Placental epithelial cell (primary cell): ENCODE data around the gene CCNI2. TPM values are rescaled to one million over a fixed set of nuclear protein-coding genes. Genes with fewer than 3 reads are reported as not detected.

ENCODE experiments used
- total RNA-seq: library from RNA; depleted of rRNA; stranded (reverse); fragments of >200 nt; gene quantifications from 2 replicates; pipeline ENCODE4 v1.2.3, GENCODE V29; 2012

CCNI2 gene, protein sequence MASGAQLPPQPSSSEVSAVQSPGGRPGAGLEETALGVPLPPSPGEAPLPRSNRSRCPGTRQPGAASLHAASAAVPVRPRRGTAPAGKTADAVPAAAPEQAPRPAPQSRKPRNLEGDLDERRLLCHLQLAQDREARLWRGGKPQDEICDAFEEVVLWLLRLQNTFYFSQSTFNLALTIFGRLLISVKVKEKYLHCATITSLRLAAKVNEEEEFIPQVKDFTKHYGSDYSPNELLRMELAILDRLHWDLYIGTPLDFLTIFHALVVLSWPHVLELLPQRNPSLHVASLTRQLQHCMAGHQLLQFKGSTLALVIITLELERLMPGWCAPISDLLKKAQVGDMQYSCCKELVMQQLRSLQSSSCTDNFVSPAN
- total RNA-seq, result 0.76 and 1.2 TPM in 2 replicates

DNA sequence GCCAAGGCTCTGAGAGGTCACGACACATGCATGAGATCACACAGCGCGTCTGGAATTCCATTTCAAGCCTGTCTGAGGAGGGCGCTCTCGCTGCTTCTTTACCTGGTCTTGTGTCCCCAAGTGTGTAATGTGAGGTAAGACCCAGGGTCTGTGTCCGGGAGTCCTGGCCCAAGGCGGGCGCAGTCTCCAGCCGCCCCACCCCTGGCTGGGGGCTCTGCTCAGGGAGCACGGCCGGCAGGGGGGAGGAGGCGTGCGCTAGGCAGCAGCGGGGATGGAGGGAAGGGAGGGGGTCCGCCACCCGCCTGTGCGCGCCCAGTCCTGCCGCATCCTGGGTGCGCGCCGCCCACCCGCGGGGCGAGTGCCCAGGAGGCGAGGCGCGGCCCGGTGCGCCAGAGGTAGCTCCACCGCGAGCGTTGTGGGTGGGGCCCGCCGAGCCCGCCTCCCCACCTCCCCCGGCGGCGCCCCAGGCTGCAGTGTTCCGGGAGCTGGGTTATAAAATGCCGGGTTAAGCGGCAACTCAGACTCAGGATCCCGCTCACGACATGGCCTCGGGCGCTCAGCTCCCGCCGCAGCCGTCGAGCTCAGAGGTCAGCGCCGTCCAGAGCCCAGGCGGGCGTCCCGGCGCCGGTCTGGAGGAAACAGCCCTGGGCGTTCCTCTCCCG is at the start of gene CCNI2:
Gene CCNI2, plus strand, starts transcription at position 473 of the 662 bp plus-strand sequence. Its CDS starts 70 bp downstream, at position 543.

DNA sequence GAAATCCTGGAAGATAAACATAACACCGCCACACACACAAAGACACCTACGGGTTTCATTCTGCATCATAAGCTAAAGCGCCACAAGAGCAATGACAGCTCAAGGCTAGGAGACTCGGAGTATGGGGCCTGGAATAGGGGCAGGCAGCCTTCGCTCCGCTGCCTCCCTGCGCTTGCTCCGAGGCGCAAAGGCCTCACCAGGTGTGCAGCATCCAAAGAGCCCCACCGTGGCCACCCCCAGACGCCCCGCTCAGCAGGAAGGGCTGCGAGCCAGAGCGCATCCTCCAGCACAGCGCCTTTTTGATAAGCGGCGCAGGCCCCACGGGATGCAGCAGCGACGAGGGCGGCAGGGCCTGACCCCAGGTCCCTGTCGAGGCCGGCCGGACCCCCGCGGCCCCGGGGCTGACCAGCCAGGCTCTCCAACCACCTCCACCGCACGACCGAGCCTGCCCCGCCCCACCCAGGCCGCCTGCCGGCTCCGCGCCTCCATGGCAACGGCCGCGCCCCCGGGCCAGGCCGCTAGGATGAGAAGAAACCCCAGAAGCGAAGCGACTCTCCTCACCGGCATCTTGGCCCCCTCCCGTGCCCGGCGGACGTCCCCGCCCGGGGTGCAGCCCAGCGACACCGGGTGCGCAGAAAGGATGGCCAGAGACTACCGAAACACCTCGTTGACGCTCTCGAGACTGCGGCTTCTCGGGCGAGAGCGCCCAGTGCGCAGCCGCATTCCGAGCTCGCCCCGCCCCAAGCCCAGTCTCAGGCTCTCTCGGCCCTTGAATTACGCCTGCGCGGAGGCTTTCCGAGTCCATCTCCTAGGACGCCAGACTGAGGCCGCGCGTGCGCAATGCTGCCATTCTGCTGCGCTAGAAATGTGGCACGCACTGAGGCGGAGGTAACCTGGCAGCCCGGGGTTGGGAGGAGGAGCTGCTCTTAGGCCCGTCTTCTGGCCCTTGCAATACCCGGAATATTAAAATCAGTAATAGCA is 10.1 kb upstream of the CCNI2 start, which contains the start of gene KIF3A:
Gene KIF3A, minus strand, starts transcription at position 694 of the 981 bp plus-strand sequence. Its CDS starts 127 bp downstream, at position 567.

DNA sequence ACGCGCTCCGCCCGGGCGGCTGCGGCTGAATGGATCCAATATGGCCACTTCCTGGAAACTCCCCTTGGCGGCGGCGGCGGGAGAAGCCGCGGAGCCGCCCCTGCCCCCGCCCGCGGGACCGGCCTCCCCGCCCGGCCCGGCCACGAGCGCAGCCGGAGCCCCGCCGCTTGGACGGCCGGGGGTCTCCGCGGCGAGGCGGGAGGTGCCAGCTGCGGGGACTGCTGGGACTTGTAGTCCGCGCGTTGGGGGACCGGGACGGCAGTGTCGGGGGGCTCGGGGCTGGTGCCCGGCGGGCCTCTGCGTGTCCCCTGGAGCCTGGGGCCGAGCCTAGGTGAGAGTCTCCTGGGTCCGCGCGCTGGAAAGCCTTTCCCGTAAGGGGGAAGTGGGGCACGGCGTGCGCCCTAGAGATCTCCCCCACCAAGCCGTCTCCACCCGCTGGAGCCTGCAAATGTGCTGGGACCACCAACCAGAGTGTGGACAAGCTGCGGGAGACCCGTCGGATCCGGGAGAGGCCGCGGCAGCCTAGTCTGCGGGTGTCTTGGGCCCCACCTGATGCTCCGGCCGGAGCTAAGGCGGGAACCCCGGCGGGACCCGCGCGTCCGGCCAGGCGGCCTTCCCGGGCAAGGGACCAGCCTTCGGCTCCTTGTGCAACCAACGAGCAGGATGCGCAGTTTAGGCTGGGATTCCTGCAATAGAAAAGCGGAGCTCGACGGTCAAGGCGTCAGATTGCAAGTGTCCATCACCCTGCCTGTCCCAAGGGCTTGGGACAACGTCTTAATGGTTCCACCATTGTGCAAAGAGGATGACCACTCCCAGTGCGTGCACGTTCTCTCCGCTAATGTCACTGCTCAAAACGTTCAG is 30.2 kb downstream of the CCNI2 start, which contains the start of gene SEPTIN8:
Gene SEPTIN8, minus strand, starts transcription at position 31 of the 861 bp plus-strand sequence. CDS start 102 bp downstream, outside the sequence.

Other genes with a start within 250 kb of the CCNI2 start
- not detected in 2 replicates for gene IL5, start 203.9 kb upstream of the CCNI2 start, total RNA-seq
- 20.0 and 34.9 TPM in 2 replicates for gene RAD50, start 190.4 kb upstream of the CCNI2 start, total RNA-seq
- not detected in 2 replicates for gene IL13, start 89.3 kb upstream of the CCNI2 start, total RNA-seq
- gene IL4, start 73.4 kb upstream of the CCNI2 start, total RNA-seq, result not detected in 2 replicates
- 6.0 and 9.0 TPM in 2 replicates for gene KIF3A, start 9.9 kb upstream of the CCNI2 start, total RNA-seq
- 97.4 and 129 TPM in 2 replicates for gene SEPTIN8, start 29.8 kb downstream of the CCNI2 start, total RNA-seq
- gene SOWAHA, start 65.9 kb downstream of the CCNI2 start, total RNA-seq, result 6.0 and 13.0 TPM in 2 replicates
- gene SHROOM1, start 83.2 kb downstream of the CCNI2 start, total RNA-seq, result 8.8 and 10.6 TPM in 2 replicates
- gene GDF9, start 119.0 kb downstream of the CCNI2 start, total RNA-seq, result under 0.01 and 0.22 TPM in 2 replicates
- 62.5 and 78.5 TPM in 2 replicates for gene UQCRQ, start 119.2 kb downstream of the CCNI2 start, total RNA-seq
- 0.39 TPM in 1 of 2 replicates, not detected in the other for gene LEAP2, start 126.2 kb downstream of the CCNI2 start, total RNA-seq
- gene AFF4, start 216.2 kb downstream of the CCNI2 start, total RNA-seq, result 45.5 and 67.0 TPM in 2 replicates